Body of pancreas (tissue), 4 donors: ENCODE data around the gene ASIP. TPM values are rescaled to one million over a fixed set of nuclear protein-coding genes. Genes with fewer than 3 reads are reported as not detected.

Source experiments
- ATAC-seq: fragments of 150-250 bp; one replicate; pipeline ENCODE4 v1.9.1; 2016
- DNase-seq, 4 donors: peaks; one replicate each; pipeline ENCODE4 v3.0.0-alpha.2; 2019
- H3K27ac ChIP-seq, 4 donors: fragments of 200-600 bp; sonication (generic); 1 replicate in 3 of 4; 2 replicates in 1 of 4; pipeline versions ENCODE4 v1.5.1 to v1.6.1; 2016 to 2019; ENCODE audit warnings: mild to moderate bottlenecking in 1 of 4, mixed read lengths in 1 of 4, moderate library complexity in 1 of 4
- H3K27me3 ChIP-seq, 2 donors: fragments of 200-600 bp; sonication (generic); one replicate each; pipeline ENCODE4 v1.6.0; 2016; ENCODE audit warnings: mild to moderate bottlenecking in 1 of 2
- H3K36me3 ChIP-seq, 2 donors: fragments of 200-600 bp; sonication (generic); replicated peaks in 1 of 2; 2 replicates each; pipeline ENCODE4 v1.5.1; 2016; ENCODE audit warnings: low read depth in 2 of 2; ENCODE audit not compliant: insufficient read depth in 1 of 2
- H3K4me1 ChIP-seq: fragments of 200-600 bp; sonication (generic); one replicate; pipeline ENCODE4 v1.6.0; 2016
- H3K4me3 ChIP-seq, 2 donors: fragments of 200-600 bp; sonication (generic); 1 replicate in 1 of 2; 2 replicates in 1 of 2; pipeline ENCODE4 v1.5.1; 2016 to 2019
- H3K9me3 ChIP-seq, 3 donors: fragments of 200-600 bp; sonication (generic); 1 replicate in 2 of 3; 2 replicates in 1 of 3; pipeline ENCODE4 v1.5.1; 2016
- POLR2A ChIP-seq, 3 donors: fragments of 450-650 bp; IDR thresholded peaks; one replicate each; pipeline ENCODE4 v1.6.1; 2016; ENCODE audit warnings: antibody characterized with exemption in 3 of 3, mild to moderate bottlenecking in 2 of 3
- whole genome bisulfite sequencing, 2 donors: methylation state at CpG; one replicate each; pipeline ENCODE4 v1.1.5; 2017; 5-methylcytosine and 5-hydroxymethylcytosine counted together
- intact Hi-C: fragments of 100-400 bp; cut with DNase I; formaldehyde crosslinking; loops from one replicate; pipeline ENCODE4 v1.15.1; 2023
- total RNA-seq, 2 donors: library from RNA; depleted of rRNA; stranded (reverse); fragments of >200 nt; gene quantifications; one replicate each; pipeline ENCODE4 v1.1.0, GENCODE V29; 2016
- TF ChIP-seq, protein P1 (sequence below), 7 experiments: fragments of 450-650 bp in 4 of 7; fragments of 200-600 bp in 3 of 7; sonication (generic) in 3 of 7; IDR thresholded peaks; one replicate each; pipeline ENCODE4 v1.5.1; 2016 to 2019; ENCODE audit warnings: antibody characterized with exemption in 7 of 7

The ASIP gene
- total RNA-seq, 2 donors from 2014 or later: not detected

DNA sequence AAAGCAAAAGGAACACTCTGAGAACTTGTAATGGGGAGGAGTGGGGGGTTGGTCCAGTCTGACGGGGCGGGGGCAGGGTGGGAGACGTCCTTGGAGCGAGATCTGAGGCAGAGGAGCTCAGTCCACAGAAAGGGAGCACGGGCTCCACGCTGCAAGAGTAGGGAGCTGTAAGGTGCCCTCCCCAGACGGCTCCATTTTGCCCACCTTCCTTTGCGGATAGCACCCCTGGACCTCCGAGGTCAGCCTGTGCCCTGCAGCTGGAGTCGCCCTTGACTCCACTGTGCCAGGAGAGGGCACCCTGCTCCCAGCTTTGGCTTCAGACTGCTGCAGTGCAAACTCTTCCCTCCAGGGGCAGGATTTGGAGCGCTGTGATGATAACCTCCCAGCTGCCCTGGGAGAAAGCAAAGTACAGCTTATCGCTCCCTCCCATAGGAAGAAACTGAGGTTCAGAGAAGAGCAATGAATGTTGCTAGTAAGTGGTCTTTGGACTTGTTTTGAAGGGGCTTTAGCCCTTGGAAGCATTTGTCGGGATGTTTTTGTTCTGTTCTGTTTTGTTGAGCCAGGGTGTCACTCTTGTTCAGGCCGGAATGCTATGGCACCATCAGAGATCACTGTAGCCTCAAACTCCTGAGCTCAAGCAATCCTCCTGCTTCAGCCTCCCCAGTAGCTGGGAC, 71.5 kb downstream of the ASIP start:
- TF ChIP-seq, protein P1, sequence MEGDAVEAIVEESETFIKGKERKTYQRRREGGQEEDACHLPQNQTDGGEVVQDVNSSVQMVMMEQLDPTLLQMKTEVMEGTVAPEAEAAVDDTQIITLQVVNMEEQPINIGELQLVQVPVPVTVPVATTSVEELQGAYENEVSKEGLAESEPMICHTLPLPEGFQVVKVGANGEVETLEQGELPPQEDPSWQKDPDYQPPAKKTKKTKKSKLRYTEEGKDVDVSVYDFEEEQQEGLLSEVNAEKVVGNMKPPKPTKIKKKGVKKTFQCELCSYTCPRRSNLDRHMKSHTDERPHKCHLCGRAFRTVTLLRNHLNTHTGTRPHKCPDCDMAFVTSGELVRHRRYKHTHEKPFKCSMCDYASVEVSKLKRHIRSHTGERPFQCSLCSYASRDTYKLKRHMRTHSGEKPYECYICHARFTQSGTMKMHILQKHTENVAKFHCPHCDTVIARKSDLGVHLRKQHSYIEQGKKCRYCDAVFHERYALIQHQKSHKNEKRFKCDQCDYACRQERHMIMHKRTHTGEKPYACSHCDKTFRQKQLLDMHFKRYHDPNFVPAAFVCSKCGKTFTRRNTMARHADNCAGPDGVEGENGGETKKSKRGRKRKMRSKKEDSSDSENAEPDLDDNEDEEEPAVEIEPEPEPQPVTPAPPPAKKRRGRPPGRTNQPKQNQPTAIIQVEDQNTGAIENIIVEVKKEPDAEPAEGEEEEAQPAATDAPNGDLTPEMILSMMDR (IDR thresholded peaks at IDR 0.05): peak; percentile 93 to 100 (median 99)
- no peak for TF ChIP-seq POLR2A (IDR thresholded peaks at IDR 0.05)
- DNase-seq (peak; percentile 88 to 91 (median 88)), ATAC-seq (peak; percentile 95)
- H3K4me1 ChIP-seq: peaks cover 24% of the 10 kb centered on the region
- 13 to 25% methylated on average over 4 to 14 of the region's 14 CpGs for WGBS, 2 donors
- H3K27ac ChIP-seq: no peak overlapping the region
- no peak overlapping the region for H3K4me3 ChIP-seq
- H3K9me3 ChIP-seq: no peaks in the 10 kb centered on the region
- intact Hi-C loops: no loop called here
- no peaks in the 10 kb centered on the region for H3K36me3 ChIP-seq
- no peaks in the 10 kb centered on the region for H3K27me3 ChIP-seq

DNA sequence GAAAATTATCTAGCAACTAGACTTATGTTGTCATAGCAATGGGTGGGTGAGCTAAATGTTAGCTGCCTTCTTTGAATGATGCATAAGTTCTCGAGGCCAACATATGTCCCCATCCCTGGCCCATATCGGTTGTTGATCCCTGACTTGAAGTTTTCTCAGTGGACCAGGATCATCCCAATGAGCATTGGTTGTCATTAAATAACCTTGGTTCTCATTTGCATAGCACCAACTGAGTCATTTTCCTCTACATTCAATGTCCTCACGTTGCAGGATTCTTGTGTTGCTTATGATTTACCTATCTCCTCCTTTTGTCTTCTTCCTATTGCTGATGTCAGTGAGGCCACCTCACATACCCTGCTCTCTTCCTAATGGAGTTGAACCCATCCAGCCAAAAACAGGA, 74.0 kb downstream of the ASIP start:
- TF ChIP-seq, protein P1 (IDR thresholded peaks at IDR 0.05): no peak
- TF ChIP-seq POLR2A (IDR thresholded peaks at IDR 0.05): no peak
- no peaks in the 10 kb centered on the region for H3K36me3 ChIP-seq
- no peaks in the 10 kb centered on the region for H3K27me3 ChIP-seq
- H3K4me1 ChIP-seq: peaks cover 24% of the 10 kb centered on the region
- WGBS, 2 donors: 78 to 79% methylated on average over 3 of the region's 3 CpGs
- H3K4me3 ChIP-seq: no peak overlapping the region
- ATAC-seq: no peak
- no peaks in the 10 kb centered on the region for H3K9me3 ChIP-seq
- DNase-seq: no peak
- intact Hi-C loops: no loop called here
- no peak overlapping the region for H3K27ac ChIP-seq

DNA sequence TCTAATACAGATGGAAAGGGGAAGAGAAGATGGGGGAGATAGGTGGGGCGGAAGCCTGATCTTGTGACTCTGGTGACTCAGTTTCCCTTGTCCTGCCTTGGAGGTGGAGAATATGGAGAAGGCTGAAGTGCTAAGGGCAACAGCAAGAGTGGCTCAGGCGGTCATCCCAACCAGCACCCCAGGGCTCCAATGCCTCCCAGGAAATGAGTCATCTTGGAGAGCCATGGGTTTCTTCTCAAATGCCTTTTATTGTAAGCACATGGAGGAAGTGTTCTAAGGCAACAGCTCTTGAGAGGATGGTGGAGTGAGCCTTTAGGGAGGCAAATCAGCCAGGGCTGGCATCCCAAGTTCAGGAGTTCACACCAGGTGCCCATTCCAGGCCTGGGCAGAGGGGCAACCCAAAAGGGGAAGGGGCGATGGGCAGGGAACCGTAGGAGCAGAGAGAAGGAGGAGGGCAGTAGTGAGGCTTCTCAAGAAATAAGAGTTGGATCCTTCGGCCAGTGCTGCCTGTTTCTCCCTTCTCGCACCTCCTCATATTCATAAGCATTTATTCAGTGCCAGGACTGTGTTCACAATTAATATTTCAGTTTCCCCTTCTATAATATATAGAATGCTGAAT, 75.1 kb downstream of the ASIP start:
- intact Hi-C loops: no loop called here
- Histone ChIP-seq H3K27me3 (no peaks in the 10 kb centered on the region), H3K4me1 (peaks cover 16% of the 10 kb centered on the region), H3K9me3 (no peaks in the 10 kb centered on the region), H3K4me3 (no peak overlapping the region), H3K36me3 (no peaks in the 10 kb centered on the region), H3K27ac (no peak overlapping the region)
- WGBS, 2 donors: 74 to 95% methylated on average over 6 of the region's 6 CpGs
- ATAC-seq: no peak
- no peak for TF ChIP-seq POLR2A (IDR thresholded peaks at IDR 0.05)
- TF ChIP-seq, protein P1 (IDR thresholded peaks at IDR 0.05): no peak
- DNase-seq: no peak

Other genes with a start within 250 kb of the ASIP start
- gene RALY, start 247.5 kb upstream of the ASIP start, total RNA-seq: 10 to 100 TPM; 37.9 to 49.3 TPM
- gene EIF2S2, start 129.2 kb upstream of the ASIP start, total RNA-seq: 10 to 100 TPM; 22.6 to 40.2 TPM
- gene AHCY, start 61.9 kb downstream of the ASIP start, total RNA-seq: 10 to 100 TPM; 73.2 to 85.4 TPM
- gene ITCH, start 121.8 kb downstream of the ASIP start, total RNA-seq: 10 to 100 TPM; 22.4 to 24.4 TPM